Measurements from ENCODE around the gene CAMK2N2.

- no peak for TF ChIP-seq CTCF (conservative IDR thresholded peaks at IDR 0.05)
- no peak for TF ChIP-seq ZFX (IDR thresholded peaks at IDR 0.05)
These were observed 756 bp upstream of the CAMK2N2 start for GRCh38 chr3:184261854-184262763.

All from C4-2B (cell line).